Panc1 (cell line): ENCODE measurements around the gene ELOB. TPM values are rescaled to one million over a fixed set of nuclear protein-coding genes. Genes with fewer than 3 reads are reported as not detected.

Experiments used
- ATAC-seq: fragments of 200-7000 bp; cut with Tn5 transposase; 2 replicates; pipeline ENCODE4 v1.9.1; 2020; ENCODE audit warnings: mild to moderate bottlenecking, moderate library complexity
- BruUV-seq: library from RNA; stranded (reverse); fragments of 400-500 nt; replicated peaks from 2 replicates; lab custom pipeline; 2021; lab: Mats Ljungman, UMichigan
- CTCF ChIA-PET: fragments of 300-600 bp; sonication (Branson Sonifier 250); formaldehyde crosslinking; loops from one replicate; lab custom pipeline; 2022; ENCODE audit warnings: antibody characterized with exemption; lab: Charles Lee
- POLR2A ChIA-PET: fragments of 300-600 bp; sonication (Branson Sonifier 250); formaldehyde crosslinking; loops from one replicate; lab custom pipeline; 2022; ENCODE audit warnings: antibody characterized with exemption; lab: Charles Lee
- DNase-seq: peaks from one replicate; pipeline ENCODE4 v3.0.0-alpha.2; 2010; ENCODE audit warnings: low read depth, low spot score
- H3K27ac ChIP-seq: 2 replicates; pipeline ENCODE4 v1.5.1; 2011; ENCODE audit warnings: mild to moderate bottlenecking, low read length, inconsistent platforms
- H3K27me3 ChIP-seq: fragments of 200-500 bp; sonication (Bioruptor generic); 2 replicates; pipeline ENCODE4 v1.6.0; 2014; ENCODE audit warnings: low read length, inconsistent platforms; ENCODE audit not compliant: control insufficient read depth, insufficient read depth
- H3K36me3 ChIP-seq: fragments of 200-500 bp; sonication (Bioruptor generic); 2 replicates; pipeline ENCODE4 v1.5.1; 2014; ENCODE audit warnings: inconsistent platforms, mild to moderate bottlenecking, low read length, moderate library complexity; ENCODE audit not compliant: control insufficient read depth, insufficient read depth
- H3K4me1 ChIP-seq: 2 replicates; pipeline ENCODE4 v1.5.1; 2011; ENCODE audit warnings: inconsistent platforms, mild to moderate bottlenecking, low read length, moderate library complexity; ENCODE audit not compliant: control insufficient read depth, insufficient read depth
- H3K4me3 ChIP-seq, 2 experiments: 2 replicates each; pipeline ENCODE4 v1.5.1; 2011 to 2012; ENCODE audit warnings: low read depth in 2 of 2, low read length in 2 of 2, mild to moderate bottlenecking in 2 of 2, inconsistent platforms in 1 of 2, moderate library complexity in 1 of 2
- H3K9me3 ChIP-seq: fragments of 200-500 bp; sonication (Bioruptor generic); 2 replicates; pipeline ENCODE4 v1.5.1; 2014; ENCODE audit warnings: low read depth, mild to moderate bottlenecking, inconsistent platforms, low read length, moderate library complexity; ENCODE audit not compliant: control insufficient read depth, insufficient read depth
- POLR2AphosphoS5 ChIP-seq: IDR thresholded peaks from 2 replicates; pipeline ENCODE4 v1.6.1; 2012; ENCODE audit warnings: mild to moderate bottlenecking, low read depth, low read length, moderate library complexity
- SIN3A ChIP-seq: IDR thresholded peaks from 2 replicates; pipeline ENCODE4 v1.6.1; 2012; ENCODE audit warnings: low read depth, mild to moderate bottlenecking, low read length, moderate library complexity, borderline replicate concordance; ENCODE audit not compliant: insufficient read depth
- TCF7L2 ChIP-seq: IDR thresholded peaks from 2 replicates; pipeline ENCODE4 v1.6.1; 2011; ENCODE audit warnings: mild to moderate bottlenecking, low read depth, low read length, inconsistent platforms
- in situ Hi-C: cut with HindIII; loops from 2 replicates; pipeline ENCODE4 v1.10.0; 2016; ENCODE audit warnings: low sequenced_read_pairs, low pct_unique_long_range_greater_than_20kb
- intact Hi-C: fragments of 100-400 bp; cut with micrococcal nuclease; formaldehyde crosslinking; loops from one replicate; pipeline ENCODE4 v1.10.0; 2022; ENCODE audit not compliant: unreplicated experiment
- total RNA-seq: library from RNA; stranded (reverse); gene quantifications from one replicate; pipeline ENCODE4 v1.2.1, GENCODE V29; 2021; ENCODE audit not compliant: unreplicated experiment
- TF ChIP-seq, protein P1 (sequence below), 2 experiments: IDR thresholded peaks; 2 replicates each; pipeline ENCODE4 v1.6.1; 2011 to 2012; ENCODE audit warnings: low read depth in 2 of 2, control low read depth in 1 of 2, low read length in 1 of 2, mild to moderate bottlenecking in 1 of 2, moderate library complexity in 1 of 2; ENCODE audit not compliant: insufficient read depth in 1 of 2
- TF ChIP-seq, protein P2 (sequence below): fragments of 450-650 bp; IDR thresholded peaks from 2 replicates; pipeline ENCODE4 v1.5.1; 2017; ENCODE audit warnings: mild to moderate bottlenecking

ELOB gene
- total RNA-seq, 1 experiment from 2014 or later: 642 TPM

DNA sequence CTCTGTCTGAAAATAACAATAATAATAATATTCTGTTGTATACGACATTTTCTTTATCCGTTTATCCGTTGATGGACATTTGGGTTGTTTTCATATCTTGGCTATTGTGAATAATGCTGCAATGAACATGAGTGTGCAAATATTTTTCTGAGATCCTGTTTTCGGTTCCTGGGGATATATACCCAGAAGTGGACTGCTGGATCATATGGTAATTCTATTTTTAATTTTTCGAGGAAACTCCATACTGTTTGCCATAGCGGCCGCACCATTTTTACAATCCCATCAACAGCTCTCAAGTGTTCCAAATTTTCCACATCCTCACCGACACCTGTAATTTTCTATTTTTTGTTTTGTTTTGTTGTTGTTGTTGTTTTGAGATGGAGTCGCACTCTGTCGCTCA lies 15.9 kb upstream of the ELOB start:
- POLR2A ChIA-PET: no interaction called here
- H3K4me1 ChIP-seq: 0 out of 2 replicates have a peak, but pooled peaks cover 2% of the 10 kb centered on the region
- H3K9me3 ChIP-seq: no peaks in the 10 kb centered on the region
- no peak for DNase-seq
- TF ChIP-seq, protein P1, sequence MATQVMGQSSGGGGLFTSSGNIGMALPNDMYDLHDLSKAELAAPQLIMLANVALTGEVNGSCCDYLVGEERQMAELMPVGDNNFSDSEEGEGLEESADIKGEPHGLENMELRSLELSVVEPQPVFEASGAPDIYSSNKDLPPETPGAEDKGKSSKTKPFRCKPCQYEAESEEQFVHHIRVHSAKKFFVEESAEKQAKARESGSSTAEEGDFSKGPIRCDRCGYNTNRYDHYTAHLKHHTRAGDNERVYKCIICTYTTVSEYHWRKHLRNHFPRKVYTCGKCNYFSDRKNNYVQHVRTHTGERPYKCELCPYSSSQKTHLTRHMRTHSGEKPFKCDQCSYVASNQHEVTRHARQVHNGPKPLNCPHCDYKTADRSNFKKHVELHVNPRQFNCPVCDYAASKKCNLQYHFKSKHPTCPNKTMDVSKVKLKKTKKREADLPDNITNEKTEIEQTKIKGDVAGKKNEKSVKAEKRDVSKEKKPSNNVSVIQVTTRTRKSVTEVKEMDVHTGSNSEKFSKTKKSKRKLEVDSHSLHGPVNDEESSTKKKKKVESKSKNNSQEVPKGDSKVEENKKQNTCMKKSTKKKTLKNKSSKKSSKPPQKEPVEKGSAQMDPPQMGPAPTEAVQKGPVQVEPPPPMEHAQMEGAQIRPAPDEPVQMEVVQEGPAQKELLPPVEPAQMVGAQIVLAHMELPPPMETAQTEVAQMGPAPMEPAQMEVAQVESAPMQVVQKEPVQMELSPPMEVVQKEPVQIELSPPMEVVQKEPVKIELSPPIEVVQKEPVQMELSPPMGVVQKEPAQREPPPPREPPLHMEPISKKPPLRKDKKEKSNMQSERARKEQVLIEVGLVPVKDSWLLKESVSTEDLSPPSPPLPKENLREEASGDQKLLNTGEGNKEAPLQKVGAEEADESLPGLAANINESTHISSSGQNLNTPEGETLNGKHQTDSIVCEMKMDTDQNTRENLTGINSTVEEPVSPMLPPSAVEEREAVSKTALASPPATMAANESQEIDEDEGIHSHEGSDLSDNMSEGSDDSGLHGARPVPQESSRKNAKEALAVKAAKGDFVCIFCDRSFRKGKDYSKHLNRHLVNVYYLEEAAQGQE (IDR thresholded peaks at IDR 0.05; ENCODE audit: insufficient read depth in 1 of 2, low read depth in 2 of 2, low read length in 1 of 2): no peak
- TF ChIP-seq, protein P2, sequence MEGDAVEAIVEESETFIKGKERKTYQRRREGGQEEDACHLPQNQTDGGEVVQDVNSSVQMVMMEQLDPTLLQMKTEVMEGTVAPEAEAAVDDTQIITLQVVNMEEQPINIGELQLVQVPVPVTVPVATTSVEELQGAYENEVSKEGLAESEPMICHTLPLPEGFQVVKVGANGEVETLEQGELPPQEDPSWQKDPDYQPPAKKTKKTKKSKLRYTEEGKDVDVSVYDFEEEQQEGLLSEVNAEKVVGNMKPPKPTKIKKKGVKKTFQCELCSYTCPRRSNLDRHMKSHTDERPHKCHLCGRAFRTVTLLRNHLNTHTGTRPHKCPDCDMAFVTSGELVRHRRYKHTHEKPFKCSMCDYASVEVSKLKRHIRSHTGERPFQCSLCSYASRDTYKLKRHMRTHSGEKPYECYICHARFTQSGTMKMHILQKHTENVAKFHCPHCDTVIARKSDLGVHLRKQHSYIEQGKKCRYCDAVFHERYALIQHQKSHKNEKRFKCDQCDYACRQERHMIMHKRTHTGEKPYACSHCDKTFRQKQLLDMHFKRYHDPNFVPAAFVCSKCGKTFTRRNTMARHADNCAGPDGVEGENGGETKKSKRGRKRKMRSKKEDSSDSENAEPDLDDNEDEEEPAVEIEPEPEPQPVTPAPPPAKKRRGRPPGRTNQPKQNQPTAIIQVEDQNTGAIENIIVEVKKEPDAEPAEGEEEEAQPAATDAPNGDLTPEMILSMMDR: no peak
- TF ChIP-seq POLR2AphosphoS5 (no peak), SIN3A (no peak), TCF7L2 (no peak)
- ATAC-seq: no peak
- no peak overlapping the region for H3K4me3 ChIP-seq
- no TSS peak for BruUV-seq
- no peak overlapping the region for H3K27ac ChIP-seq
- H3K27me3 ChIP-seq: no peaks in the 10 kb centered on the region
- no peaks in the 10 kb centered on the region for H3K36me3 ChIP-seq
- CTCF ChIA-PET: no interaction called here
- intact Hi-C loops: no loop called here
- in situ Hi-C loops: no loop called here

DNA sequence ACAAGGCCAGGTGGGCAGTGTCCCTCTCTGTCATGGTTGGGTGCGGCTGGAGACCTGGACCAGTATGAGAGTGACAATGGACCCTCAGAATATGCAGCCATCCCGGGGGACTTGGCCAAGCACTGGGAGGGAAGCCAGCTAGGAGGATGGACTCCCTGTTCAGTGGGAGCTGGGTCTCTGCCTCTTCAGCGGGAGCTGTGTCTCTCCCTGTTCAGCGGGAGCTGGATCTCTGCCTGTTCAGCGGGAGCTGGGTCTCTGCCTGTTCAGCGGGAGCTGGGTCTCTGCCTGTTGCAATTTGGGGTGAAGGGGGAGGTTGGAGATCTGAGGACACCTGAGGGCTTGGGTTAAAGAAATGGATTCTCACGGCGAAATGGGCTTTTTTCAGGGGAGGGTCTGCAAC lies 14.1 kb upstream of the ELOB start:
- DNase-seq: no peak
- TF ChIP-seq, protein P1 (IDR thresholded peaks at IDR 0.05; ENCODE audit: insufficient read depth in 1 of 2, low read depth in 2 of 2, low read length in 1 of 2): no peak
- TF ChIP-seq, protein P2: no peak
- ChIA-PET CTCF (no interaction called here), POLR2A (no interaction called here)
- Histone ChIP-seq H3K27ac (no peak overlapping the region), H3K4me3 (no peak overlapping the region), H3K9me3 (no peaks in the 10 kb centered on the region), H3K36me3 (no peaks in the 10 kb centered on the region), H3K4me1 (peaks cover 9% of the 10 kb centered on the region; the same call in 1 of the 2 replicates), H3K27me3 (no peaks in the 10 kb centered on the region)
- BruUV-seq: no TSS peak
- ATAC-seq: no peak
- in situ Hi-C loops (no loop called here), intact Hi-C loops (no loop called here)
